Measurements from ENCODE around the gene CYS1.
A peak's percentile ranks its signal among the peaks of the same experiment; 100 is the strongest.

Gene CYS1

GRCh38 chr2:10030311-10030736 lies 49.9 kb downstream of the CYS1 start:
- H3K4me3 ChIP-seq (ENCODE audit: low read depth in 1 of 2, low read length in 1 of 2): no peak overlapping the region
- TF ChIP-seq CTCF (IDR thresholded peaks at IDR 0.05): no peak
- H3K9me3 ChIP-seq: no peaks in the 10 kb centered on the region
- peaks cover 5 to 25% of the 10 kb centered on the region in 2 experiments for H3K4me1 ChIP-seq (ENCODE audit: control insufficient read depth in 1 of 2, insufficient read depth in 1 of 2, low read depth in 1 of 2, low read length in 1 of 2)
- H3K36me3 ChIP-seq: no peaks in the 10 kb centered on the region
- H3K27ac ChIP-seq: no peak overlapping the region
- H3K27me3 ChIP-seq: no peaks in the 10 kb centered on the region

- Histone ChIP-seq H3K9me3 (no peaks in the 10 kb centered on the region), H3K36me3 (no peaks in the 10 kb centered on the region), H3K4me3 (ENCODE audit: low read depth in 1 of 2, low read length in 1 of 2) (peak overlapping the region in 1 of 2 experiments; percentile 46), H3K27ac (no peak overlapping the region), H3K27me3 (no peaks in the 10 kb centered on the region), H3K4me1 (ENCODE audit: control insufficient read depth in 1 of 2, insufficient read depth in 1 of 2, low read depth in 1 of 2, low read length in 1 of 2) (peaks cover 5 to 23% of the 10 kb centered on the region in 2 experiments)
- TF ChIP-seq CTCF (IDR thresholded peaks at IDR 0.05): no peak
Observed at GRCh38 chr2:10029875-10030223, 50.4 kb downstream of the CYS1 start.

GRCh38 chr2:10028988-10029874 lies 51.0 kb downstream of the CYS1 start:
- Histone ChIP-seq H3K27ac (no peak overlapping the region), H3K4me1 (ENCODE audit: control insufficient read depth in 1 of 2, insufficient read depth in 1 of 2, low read depth in 1 of 2, low read length in 1 of 2) (peaks cover 5 to 23% of the 10 kb centered on the region in 2 experiments), H3K27me3 (no peaks in the 10 kb centered on the region), H3K9me3 (no peaks in the 10 kb centered on the region), H3K4me3 (ENCODE audit: low read depth in 1 of 2, low read length in 1 of 2) (peak overlapping the region in 1 of 2 experiments; percentile 46), H3K36me3 (no peaks in the 10 kb centered on the region)
- no peak for TF ChIP-seq CTCF (IDR thresholded peaks at IDR 0.05)

GRCh38 chr2:10028407-10028987 lies 51.7 kb downstream of the CYS1 start:
- no peak overlapping the region for H3K27ac ChIP-seq
- H3K4me1 ChIP-seq (ENCODE audit: control insufficient read depth in 1 of 2, insufficient read depth in 1 of 2, low read depth in 1 of 2, low read length in 1 of 2): peaks cover 5 to 23% of the 10 kb centered on the region in 2 experiments
- H3K27me3 ChIP-seq: no peaks in the 10 kb centered on the region
- no peaks in the 10 kb centered on the region for H3K9me3 ChIP-seq
- no peak overlapping the region for H3K4me3 ChIP-seq (ENCODE audit: low read depth in 1 of 2, low read length in 1 of 2)
- no peaks in the 10 kb centered on the region for H3K36me3 ChIP-seq
- TF ChIP-seq CTCF (IDR thresholded peaks at IDR 0.05): no peak

- H3K4me1 ChIP-seq (ENCODE audit: control insufficient read depth in 1 of 2, insufficient read depth in 1 of 2, low read depth in 1 of 2, low read length in 1 of 2): peaks cover 5 to 23% of the 10 kb centered on the region in 2 experiments
- no peaks in the 10 kb centered on the region for H3K9me3 ChIP-seq
- no peaks in the 10 kb centered on the region for H3K27me3 ChIP-seq
- no peak for TF ChIP-seq CTCF (IDR thresholded peaks at IDR 0.05)
- no peaks in the 10 kb centered on the region for H3K36me3 ChIP-seq
- H3K27ac ChIP-seq: no peak overlapping the region
- H3K4me3 ChIP-seq (ENCODE audit: low read depth in 1 of 2, low read length in 1 of 2): no peak overlapping the region
Observed at GRCh38 chr2:10027660-10028330, 52.4 kb downstream of the CYS1 start.
